GM23338 (cell line): ENCODE results near the gene IL24.
A peak's percentile ranks its signal among the peaks of the same experiment; 100 is the strongest.

Source experiments
- CREB1 ChIP-seq: fragments of 250-450 bp; sonication (Bioruptor Pico); IDR thresholded peaks from 2 replicates; pipeline ENCODE4 v1.5.0; 2020; ENCODE audit warnings: low read depth, mild to moderate bottlenecking, moderate library complexity
- EZH2 ChIP-seq: fragments of 200-600 bp; sonication (generic); IDR thresholded peaks from one replicate; pipeline ENCODE4 v1.8.0; 2017; ENCODE audit warnings: antibody characterized with exemption, mild to moderate bottlenecking, low read depth; ENCODE audit not compliant: unreplicated experiment
- EZH2phosphoT487 ChIP-seq: fragments of 200-600 bp; sonication (generic); IDR thresholded peaks from one replicate; pipeline ENCODE4 v1.8.1; 2018; ENCODE audit warnings: antibody characterized with exemption; ENCODE audit not compliant: unreplicated experiment
- JUNB ChIP-seq: IDR thresholded peaks from one replicate; pipeline ENCODE4 v1.6.1; 2016; ENCODE audit warnings: antibody characterized with exemption; ENCODE audit not compliant: unreplicated experiment
- POLR2AphosphoS5 ChIP-seq: IDR thresholded peaks from 2 replicates; pipeline ENCODE4 v1.6.1; 2016; ENCODE audit warnings: antibody characterized with exemption, low read depth
- ZNF331 ChIP-seq: fragments of 250-450 bp; sonication (Bioruptor Pico); IDR thresholded peaks from 2 replicates; pipeline ENCODE4 v1.5.0; 2020; ENCODE audit warnings: low read depth, mild to moderate bottlenecking, moderate library complexity
- TF ChIP-seq, protein P1 (sequence below), 2 experiments: fragments of 200-600 bp in 1 of 2; sonication (generic) in 1 of 2; conservative IDR thresholded peaks; 2 replicates each; pipeline versions ENCODE4 v1.5.1 to v1.6.1; 2016 to 2017; ENCODE audit warnings: antibody characterized with exemption in 2 of 2, low read depth in 2 of 2, mild to moderate bottlenecking in 2 of 2, moderate library complexity in 1 of 2
- TF ChIP-seq, protein P2 (sequence below): IDR thresholded peaks from one replicate; pipeline ENCODE4 v1.6.1; 2018; ENCODE audit warnings: antibody characterized with exemption; ENCODE audit not compliant: unreplicated experiment
- TF ChIP-seq, protein P3 (sequence below): IDR thresholded peaks from 2 replicates; pipeline ENCODE4 v1.6.1; 2016; ENCODE audit warnings: antibody characterized with exemption

DNA sequence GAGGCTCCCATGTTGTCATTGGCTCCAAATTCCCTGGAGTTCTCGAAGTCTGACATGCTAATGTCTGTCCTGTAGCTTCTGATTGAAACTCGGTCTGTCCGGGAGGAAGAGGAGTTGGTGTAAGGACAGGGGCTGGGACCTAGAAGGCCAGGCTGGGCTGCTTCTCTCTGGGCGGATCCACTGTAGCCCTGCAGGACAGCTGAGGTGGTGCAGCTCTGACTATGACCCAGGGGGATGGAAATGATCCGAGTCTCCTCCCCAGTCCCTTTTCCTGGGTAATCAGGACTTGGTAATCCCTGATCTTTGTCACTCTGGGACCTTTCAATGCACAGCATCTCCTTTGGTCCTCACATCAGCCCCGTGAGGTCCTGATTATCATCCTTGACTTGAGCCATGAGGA lies 34.5 kb downstream of the IL24 start:
- TF ChIP-seq, protein P1, sequence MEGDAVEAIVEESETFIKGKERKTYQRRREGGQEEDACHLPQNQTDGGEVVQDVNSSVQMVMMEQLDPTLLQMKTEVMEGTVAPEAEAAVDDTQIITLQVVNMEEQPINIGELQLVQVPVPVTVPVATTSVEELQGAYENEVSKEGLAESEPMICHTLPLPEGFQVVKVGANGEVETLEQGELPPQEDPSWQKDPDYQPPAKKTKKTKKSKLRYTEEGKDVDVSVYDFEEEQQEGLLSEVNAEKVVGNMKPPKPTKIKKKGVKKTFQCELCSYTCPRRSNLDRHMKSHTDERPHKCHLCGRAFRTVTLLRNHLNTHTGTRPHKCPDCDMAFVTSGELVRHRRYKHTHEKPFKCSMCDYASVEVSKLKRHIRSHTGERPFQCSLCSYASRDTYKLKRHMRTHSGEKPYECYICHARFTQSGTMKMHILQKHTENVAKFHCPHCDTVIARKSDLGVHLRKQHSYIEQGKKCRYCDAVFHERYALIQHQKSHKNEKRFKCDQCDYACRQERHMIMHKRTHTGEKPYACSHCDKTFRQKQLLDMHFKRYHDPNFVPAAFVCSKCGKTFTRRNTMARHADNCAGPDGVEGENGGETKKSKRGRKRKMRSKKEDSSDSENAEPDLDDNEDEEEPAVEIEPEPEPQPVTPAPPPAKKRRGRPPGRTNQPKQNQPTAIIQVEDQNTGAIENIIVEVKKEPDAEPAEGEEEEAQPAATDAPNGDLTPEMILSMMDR (conservative IDR thresholded peaks at IDR 0.05; ENCODE audit: low read depth in 2 of 2), result peak in 1 of 2 experiments; percentile 31; a peak in 2 of 4 replicates
- no peak for TF ChIP-seq EZH2
- TF ChIP-seq, protein P2, sequence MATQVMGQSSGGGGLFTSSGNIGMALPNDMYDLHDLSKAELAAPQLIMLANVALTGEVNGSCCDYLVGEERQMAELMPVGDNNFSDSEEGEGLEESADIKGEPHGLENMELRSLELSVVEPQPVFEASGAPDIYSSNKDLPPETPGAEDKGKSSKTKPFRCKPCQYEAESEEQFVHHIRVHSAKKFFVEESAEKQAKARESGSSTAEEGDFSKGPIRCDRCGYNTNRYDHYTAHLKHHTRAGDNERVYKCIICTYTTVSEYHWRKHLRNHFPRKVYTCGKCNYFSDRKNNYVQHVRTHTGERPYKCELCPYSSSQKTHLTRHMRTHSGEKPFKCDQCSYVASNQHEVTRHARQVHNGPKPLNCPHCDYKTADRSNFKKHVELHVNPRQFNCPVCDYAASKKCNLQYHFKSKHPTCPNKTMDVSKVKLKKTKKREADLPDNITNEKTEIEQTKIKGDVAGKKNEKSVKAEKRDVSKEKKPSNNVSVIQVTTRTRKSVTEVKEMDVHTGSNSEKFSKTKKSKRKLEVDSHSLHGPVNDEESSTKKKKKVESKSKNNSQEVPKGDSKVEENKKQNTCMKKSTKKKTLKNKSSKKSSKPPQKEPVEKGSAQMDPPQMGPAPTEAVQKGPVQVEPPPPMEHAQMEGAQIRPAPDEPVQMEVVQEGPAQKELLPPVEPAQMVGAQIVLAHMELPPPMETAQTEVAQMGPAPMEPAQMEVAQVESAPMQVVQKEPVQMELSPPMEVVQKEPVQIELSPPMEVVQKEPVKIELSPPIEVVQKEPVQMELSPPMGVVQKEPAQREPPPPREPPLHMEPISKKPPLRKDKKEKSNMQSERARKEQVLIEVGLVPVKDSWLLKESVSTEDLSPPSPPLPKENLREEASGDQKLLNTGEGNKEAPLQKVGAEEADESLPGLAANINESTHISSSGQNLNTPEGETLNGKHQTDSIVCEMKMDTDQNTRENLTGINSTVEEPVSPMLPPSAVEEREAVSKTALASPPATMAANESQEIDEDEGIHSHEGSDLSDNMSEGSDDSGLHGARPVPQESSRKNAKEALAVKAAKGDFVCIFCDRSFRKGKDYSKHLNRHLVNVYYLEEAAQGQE, result no peak
- no peak for TF ChIP-seq POLR2AphosphoS5
- no peak for TF ChIP-seq JUNB
- TF ChIP-seq CREB1 (CRISPR knock-in tag), result no peak
- TF ChIP-seq, protein P3, sequence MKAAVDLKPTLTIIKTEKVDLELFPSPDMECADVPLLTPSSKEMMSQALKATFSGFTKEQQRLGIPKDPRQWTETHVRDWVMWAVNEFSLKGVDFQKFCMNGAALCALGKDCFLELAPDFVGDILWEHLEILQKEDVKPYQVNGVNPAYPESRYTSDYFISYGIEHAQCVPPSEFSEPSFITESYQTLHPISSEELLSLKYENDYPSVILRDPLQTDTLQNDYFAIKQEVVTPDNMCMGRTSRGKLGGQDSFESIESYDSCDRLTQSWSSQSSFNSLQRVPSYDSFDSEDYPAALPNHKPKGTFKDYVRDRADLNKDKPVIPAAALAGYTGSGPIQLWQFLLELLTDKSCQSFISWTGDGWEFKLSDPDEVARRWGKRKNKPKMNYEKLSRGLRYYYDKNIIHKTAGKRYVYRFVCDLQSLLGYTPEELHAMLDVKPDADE, result no peak
- no peak for TF ChIP-seq EZH2phosphoT487
- TF ChIP-seq ZNF331, result no peak
